A172 (cell line): ENCODE measurements around the gene TMC3. TPM values are rescaled to one million over a fixed set of nuclear protein-coding genes. Genes with fewer than 3 reads are reported as not detected.
A peak's percentile ranks its signal among the peaks of the same experiment; 100 is the strongest.

Source experiments
- DNase-seq: peaks from one replicate; pipeline ENCODE4 v3.0.0-alpha.2; 2015; ENCODE audit warnings: low spot score
- total RNA-seq: library from RNA; depleted of rRNA; stranded (reverse); fragments of >200 nt; shearing (Covaris generic); gene quantifications from 2 replicates; pipeline ENCODE4 v1.2.3, GENCODE V29; 2014

Gene TMC3
- total RNA-seq, 1 experiment from 2014 or later: not detected

DNA sequence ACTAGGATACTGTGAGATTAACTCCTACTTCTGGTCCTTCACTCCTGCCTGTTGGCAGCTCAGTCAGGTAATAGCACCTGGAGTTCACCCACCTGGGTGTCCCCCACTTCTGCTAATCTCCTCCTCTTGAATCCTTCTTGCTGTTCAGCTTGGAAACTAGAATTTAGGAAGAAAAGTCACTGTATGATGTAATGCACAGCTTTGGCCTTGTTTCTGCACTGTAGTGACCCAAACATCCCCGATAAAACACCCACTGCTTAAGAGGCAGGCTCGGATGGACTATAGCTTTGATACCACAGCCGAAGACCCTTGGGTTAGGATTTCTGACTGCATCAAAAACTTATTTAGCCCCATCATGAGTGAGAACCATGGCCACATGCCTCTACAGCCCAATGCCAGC, 74.9 kb downstream of the TMC3 start:
- DNase-seq: no peak

DNA sequence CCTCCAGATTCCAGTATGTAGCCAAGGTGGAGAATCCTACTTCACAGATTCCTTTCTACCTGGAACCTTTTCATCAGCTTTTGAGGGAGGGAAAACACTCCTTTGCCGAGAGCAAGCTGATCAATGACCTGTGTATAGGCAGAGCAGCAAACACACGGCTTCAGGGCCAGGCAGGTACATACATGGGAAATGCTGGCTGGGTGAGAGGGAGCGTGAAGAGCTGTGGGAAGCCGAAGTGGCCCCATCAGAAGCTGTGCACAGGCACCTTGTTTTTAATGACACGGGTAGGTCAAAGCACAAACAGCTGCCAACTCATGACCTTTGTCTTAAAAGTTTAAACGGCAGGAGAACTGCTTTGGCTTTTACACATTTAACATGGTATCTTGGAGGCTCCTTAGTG, 75.4 kb downstream of the TMC3 start:
- DNase-seq: no peak

DNA sequence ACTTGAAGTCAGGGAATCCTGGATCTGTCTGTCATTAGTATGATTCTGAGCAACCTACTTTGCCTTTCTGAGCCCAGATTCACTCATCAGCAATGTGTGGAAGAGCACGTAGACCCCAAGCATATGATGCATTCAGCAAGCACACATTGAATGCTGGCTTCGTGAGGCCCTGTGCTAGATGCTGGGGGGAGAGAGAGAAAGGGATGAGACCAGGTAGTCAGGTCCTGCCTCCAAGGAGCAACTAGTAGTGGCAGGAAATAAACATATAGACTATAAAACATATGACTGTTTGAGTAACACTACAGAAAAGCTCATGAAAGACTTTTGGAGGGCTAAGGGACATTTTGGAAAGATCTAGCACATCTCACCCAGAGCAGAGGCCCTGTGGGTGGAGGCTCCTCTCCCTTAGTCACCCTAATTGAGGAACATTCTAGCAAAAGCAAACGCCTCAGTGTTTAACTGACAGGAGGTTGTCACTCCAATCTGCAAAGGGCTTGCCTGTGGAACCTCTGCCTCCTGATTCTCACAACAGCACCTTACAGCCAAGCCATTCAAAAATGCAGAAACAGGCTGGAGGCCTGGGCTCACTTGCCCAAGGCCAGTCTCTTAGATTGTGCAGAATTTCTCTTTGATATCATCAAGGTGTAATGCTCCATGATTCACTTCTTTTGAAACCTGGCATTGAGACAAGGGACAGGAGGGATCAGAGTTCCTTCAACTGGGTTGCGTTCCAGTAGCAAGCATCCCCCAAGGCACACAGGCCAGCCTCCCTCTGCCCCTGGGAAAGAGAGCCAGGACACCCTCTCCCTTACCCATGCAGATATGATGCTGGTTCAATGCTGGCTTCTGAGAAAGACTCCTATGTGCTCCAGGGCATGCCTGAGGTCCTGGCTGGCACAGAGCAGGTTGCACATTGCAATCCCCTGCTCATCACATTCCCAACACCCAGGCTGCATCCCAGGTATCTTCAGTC, 76.1 kb downstream of the TMC3 start:
- DNase-seq: no peak

DNA sequence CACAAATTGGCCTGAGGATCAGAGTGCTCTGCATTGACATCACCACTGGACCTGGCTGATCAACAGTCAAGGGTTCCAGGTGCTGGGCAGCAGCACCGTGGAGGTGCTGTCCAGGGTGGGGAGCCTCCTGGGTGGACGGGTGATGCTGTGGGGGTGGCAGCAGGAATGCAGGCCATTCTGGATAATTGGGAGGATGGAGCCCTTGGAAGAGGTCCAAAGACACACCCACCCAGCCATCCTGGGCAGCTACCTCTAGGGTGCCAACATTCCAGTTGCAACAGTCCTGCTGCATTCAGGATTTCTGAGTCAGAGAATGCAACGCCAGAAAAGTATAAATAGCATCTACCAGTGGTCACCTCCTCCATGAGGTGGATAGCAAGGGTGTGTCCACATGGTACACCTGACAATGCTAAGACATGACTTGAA, 76.9 kb downstream of the TMC3 start:
- peak; percentile 92 for DNase-seq

DNA sequence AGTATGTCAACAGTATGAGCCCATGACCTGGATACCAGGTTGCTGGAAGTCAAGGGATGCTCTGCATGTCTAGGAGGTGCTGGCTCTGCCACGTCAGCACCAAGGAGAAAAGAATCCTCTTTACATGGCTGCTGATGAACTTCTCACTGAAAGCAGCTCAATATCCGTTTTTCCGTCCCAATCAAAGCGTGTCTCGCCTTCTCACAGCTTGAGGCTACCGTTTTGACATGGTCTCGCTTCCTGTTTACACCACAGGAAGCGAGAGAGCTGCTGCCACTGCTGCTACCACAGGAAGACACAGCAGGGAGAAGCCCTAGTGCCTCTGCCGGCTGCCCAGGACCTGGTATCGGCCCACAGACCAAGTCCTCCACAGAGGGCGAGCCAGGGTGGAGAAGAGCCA, 77.3 kb downstream of the TMC3 start:
- peak; percentile 36 for DNase-seq

DNA sequence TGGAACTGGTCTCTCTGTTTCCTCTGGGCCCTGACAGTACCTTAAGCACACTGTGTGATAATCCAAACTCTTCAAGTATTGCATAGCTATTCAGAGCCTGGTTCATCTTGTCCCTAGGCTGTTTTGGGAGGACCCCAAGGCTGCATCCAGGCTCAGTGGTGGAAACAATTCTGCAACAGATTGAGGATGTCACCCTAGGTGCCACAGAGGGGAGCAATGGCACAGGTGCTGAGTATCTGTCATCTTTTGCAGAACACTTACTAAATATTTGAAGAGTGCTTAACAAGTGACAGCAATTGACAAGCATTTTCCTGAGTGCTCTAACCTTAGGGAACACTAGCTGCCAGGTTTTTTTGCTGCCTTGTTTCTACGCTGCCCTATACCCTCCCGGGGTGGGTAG, 77.8 kb downstream of the TMC3 start:
- no peak for DNase-seq

DNA sequence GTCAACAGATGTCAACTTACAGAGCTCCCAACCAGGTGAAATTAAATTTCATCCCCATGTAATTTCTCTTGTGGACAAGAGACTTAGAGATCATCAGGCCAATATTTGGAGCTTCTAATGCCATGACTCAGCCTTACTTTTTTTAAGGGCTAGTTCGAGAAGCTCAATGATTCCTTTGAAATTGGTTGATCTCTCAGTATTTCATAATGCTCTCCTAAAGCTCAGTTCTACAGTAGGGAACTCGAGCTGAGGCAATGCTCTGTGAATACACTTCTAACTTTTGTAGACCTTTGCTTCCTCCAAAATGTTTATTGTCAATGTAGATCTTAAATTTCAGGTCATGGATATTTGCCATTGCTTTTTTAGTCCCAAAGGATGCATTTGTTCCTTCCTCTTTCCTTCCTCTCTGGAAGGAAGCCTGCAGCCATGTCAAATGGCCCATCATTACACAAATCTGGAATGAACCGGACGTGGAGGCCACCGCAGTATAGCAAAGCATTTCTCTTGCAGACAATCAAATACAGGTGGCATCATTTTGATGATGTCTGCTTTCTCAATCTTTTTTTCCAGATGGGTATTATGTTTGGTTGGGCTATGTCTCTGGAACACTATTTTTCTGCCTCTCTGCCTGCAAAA, 78.4 kb downstream of the TMC3 start:
- DNase-seq: no peak

DNA sequence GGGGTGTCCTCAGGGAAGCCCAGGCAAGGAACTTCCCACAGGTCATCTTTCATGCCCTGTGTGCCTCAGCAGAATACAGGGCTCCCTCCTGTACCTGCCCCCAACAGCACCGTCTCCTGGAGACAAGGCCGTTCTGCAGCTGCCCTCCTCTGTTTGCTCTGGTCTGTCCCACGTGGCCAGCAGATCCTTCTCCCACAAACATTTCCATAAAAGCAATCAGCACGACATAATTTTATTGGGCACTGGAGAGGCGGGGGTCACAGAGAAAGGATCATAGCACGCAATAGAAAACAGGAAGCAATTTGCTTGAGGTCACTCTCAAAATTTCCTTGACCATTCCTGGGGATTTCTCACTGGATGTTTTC, 79.5 kb downstream of the TMC3 start:
- no peak for DNase-seq

DNA sequence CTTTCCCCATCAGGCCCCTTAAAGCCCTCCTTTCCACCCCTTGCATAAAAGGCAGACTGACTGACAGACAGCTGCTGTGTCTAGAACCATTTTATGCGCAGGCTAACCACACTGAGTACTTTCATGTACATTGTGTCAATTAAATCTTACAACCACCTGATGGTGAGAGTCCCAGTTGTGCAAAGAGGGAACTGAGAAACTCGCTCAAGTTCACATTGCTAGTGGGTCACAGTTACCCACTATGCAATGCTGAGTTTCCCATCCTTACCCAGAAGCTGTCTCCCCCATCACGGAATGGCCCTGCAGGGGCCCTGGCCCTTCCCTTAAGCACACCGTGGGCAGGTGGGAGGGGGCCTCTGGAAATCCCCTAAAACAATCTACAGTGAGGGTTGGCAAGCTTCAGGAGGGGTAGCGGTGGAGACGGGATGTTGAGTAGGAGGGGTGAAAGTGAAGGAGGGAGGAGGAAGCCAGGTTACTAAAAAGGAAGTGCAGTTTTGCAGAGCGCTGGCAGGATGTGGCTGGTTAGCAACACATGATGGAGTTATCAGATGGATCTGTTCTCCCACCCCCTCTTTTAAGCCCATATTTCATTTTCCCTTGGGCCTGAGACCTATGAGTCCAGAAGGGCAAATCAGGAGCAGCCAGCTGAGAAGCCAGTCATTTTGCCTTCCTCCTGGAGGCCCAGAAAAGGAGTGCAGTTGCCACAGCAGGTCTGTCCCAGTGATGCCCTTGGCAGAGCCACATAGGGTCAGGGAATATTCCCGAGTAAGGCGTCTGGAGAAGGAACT, 80.1 kb downstream of the TMC3 start:
- DNase-seq: no peak

DNA sequence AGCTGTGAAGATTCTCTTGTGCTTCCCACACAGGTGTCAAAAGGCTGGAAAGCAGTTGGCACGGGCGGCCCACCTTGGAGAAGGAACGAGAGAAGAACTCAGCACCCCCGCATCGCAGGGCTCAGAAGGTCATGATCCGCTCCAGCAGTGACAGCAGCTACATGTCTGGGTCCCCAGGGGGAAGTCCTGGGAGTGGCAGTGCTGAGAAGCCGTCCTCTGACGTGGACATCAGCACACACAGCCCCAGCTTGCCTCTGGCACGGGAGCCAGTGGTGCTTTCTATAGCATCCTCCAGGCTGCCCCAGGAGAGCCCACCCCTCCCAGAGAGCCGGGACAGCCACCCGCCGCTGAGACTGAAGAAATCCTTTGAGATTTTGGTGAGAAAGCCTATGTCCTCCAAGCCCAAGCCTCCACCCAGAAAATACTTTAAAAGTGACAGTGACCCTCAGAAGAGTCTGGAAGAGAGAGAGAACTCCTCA, 81.5 kb downstream of the TMC3 start:
- no peak for DNase-seq

DNA sequence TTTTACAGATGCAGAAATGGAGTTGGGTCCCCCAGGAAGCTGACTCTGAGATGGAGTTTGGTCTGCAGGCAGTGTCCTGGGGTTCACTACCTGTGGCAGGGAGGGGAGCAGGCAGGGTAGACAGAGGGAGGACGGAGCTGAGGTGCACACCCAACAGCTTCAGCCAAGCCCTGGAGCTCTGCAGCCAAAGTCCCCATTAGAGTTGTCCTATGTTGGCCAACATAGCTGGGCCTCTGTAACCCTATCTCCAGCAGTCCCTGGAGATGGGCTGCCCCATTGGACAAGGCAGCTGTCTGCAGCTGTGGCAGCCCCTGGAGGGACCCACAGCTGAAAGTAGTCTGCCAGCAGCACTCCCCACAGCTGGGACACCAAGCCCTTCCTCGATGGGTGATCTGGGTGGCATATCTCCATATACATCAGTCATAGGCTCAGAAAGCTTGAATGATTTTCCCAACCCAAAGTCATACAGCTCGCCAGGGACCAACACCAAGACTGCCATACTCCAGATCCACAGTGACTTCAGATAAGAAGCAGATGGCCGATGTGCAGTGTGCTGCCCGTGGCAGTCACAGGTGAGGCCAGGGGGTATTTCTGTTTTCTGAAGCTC, 82.0 kb downstream of the TMC3 start:
- DNase-seq: no peak

DNA sequence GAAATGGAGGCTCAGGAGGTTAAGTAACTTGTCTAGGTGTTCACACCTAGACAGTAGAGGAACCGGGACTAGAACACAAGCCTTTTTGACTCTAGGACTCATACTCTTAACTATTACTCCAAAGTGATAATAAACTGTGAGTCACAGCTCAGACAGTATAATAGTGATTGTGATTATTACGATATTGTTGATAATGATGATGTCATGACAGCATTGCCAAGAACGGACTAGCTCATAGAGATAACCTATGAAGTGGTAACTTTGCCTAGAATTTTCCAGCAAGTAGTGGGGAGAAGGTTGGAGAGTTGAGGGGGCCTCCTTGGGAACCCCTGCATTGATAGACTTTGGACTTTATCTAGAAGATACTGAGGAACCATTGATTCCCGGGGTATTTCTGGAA, 84.1 kb downstream of the TMC3 start:
- DNase-seq: no peak

DNA sequence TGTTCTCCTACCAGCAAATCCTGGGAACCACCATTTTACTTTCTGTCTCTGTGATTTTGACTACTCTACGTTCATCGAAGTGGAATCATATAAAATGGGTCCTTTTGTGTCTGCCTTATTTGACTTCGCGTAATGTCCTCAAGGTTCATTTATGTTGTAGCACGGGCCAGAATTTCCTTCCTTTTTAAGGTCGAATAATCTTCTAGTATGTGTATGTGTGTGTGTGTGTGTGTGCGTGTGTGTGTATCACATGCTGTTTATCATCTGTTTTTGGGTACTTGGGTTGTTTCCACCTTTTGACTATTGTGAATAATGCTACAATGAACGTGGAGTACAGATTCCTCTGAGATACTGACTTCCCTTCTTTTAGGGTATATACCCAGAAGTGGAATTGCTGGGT, 85.4 kb downstream of the TMC3 start:
- DNase-seq: no peak

DNA sequence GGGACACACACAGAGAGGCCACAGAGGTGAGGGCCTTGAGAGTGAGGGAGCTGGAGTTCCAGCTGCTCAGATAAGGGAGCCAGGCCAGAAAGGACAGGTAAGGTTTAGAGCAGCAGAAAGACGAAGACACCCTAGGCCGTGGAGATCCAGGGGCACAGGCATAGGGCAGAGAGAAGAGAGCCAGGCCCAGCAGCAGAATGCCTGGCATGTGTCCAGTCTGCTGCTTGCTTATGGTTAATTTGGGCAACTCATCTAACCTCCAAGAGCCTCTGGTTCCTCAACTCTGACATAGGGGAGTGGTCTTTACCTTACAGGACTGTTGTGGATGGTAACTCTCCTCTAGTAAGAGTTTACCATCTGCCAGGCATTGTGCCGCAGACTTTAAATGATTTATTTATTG, 86.0 kb downstream of the TMC3 start:
- no peak for DNase-seq

DNA sequence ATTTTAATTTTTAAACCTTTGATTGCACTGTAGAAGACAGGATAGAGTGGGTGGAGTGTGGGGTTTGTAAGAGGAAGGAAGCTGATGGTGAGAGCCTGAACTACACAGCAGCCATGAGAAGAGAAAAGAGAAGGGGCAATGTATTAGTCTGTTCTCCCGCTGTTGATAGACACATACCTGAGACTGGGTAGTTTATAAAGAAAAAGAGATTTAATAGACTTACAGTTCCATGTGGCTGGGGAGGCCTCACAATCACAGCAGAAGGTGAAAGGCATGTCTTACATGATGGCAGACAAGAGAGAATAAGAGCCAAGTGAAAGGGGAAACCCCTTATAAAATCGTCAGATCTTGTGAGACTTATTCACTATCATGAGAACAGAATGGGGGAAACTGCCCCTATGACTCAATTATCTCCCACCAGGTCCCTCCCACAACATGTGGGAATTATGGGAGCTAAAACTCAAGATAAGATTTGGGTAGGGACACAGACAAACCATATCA, 87.3 kb downstream of the TMC3 start:
- no peak for DNase-seq

DNA sequence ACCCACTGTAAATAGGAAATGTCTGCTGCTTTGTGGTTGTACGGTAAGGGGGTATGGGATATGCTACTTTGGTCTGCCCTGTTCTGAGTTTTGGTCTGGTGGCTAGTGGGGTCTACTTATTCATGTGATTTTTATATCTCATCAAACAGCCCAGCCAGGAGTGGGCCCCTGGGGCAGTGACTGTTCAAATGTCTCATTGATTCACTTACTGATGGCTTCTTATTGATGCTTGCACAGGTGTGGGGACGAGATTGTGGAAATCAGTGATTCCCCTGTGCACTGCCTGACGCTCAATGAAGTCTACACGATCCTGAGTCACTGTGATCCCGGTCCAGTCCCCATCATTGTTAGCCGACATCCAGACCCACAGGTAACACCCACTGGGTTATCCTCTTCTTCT, 88.6 kb downstream of the TMC3 start:
- DNase-seq: no peak

DNA sequence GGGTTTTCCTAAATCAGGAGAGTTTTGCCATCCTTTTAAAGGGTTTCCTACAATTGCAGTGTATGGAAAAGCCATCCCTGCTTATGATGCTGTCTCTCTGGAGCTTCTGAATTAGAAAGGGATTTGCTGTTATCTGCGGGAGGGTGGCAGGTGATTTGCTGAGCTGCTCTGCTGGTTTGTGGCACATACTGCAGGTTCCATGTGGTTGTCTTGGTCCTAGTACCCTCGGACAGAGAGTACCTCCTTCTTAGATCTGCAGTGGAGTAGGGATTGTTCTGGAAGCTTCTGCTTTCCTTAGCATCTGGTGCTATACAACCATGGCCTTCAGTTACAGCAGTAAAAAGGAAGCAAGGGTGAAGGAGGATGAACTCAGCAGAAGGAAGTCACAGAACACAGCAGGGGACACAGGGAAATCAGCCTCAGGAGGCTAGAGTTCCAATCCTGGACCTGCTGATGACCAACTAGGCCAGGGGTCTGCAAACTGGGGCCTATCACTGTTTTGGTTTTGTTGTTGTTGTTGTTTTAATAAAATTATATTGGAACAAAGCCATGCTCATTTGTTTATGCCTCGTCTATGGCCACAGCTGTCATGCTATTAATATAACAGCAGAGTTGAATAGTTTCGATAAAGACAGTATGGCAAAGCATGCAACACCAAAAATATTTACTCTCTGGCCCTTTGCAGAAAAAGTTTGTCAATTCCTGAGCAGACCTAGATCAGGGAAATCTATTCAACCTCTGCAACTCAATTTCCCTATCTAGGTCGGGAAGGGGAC, 89.6 kb downstream of the TMC3 start:
- no peak for DNase-seq

DNA sequence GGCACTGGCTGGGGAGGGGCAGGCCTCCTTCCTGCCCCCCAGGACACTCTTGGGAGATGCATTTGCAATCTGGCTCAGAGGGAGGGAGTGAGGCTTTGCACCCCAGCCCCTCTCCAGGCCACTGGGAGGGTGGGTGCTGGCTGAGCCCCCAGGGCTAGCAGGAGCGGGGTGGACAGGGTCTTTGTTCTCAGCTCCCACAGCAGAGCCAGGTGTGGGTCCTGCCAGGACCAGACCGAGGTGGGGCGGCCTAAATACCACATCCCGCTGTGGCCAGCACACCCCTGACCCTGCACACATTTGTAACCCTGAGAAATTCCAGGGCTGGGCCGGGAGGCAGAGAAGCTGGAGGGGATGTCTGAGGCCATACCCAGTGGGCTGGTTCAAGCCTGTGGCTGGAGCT, 91.1 kb downstream of the TMC3 start:
- DNase-seq: no peak

DNA sequence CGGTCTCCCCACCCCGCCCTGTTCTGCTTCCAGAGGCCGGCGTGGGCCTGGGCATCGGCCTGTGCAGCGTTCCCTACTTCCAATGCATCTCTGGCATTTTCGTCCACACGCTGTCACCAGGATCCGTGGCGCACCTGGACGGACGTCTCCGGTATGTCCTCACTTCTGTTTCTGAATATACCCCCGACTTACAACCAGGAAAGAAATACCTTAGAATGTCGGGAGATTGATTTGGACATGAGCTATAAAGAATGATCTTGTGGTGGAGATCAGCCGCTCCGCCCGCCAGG, 91.5 kb downstream of the TMC3 start:
- DNase-seq: no peak

DNA sequence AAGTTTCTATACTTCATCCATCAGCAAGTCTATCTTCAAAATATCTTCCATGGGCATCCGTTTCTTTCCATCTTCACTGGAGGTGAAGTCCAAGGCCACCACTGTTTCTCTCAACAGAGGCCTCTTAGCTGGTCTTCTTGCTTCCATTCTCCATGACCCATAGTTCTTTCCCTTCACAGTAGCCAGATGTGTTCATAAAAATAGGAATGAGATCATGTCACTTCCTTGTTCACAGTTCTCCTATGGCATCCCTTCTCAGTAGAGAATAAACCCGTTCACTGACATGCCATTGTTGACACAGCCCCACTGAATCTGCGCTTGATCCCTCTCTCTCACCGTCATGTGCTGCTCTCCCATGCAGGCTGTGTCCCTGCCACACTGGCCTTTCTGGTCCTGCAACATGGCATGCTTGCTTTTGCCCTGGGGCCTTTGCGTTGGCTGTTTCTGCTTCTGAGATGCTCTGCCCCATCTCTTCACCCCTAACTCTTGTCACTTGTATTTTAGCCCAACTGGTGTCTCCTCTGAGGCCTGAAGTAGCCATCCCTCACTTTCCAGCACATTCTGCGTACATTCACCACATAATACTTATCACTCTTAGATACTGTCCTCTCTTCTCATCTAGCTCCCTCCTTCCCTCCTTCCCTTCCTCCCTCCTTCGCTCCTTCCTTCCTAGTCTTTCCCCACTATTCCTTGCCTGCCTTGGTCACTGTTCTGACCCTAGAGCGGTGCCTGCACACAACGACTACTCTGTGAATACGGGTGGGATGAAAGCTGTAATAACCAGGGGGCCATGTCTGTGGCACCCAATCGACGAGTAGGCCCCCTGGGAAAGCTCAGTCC, 92.0 kb downstream of the TMC3 start:
- no peak for DNase-seq

DNA sequence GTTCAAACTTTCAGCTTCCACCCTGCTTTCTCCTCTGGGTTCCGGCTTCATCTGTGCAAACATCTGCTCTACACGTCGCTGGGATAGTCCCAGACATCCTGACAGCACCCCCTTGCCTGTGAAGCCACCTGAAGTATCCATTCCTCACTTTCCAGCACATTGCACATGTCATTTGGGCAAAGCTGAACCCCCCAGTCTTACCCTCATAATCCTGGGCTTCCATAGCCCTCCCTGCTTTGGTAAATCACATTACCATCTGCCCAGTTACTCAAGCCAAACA, 92.6 kb downstream of the TMC3 start:
- DNase-seq: no peak
